ENCODE results near the gene MINDY3.

- TF ChIP-seq MYNN (tag by site-specific recombination; IDR thresholded peaks at IDR 0.05; ENCODE audit: borderline replicate concordance) = no peak
- TF ChIP-seq ZNF391 (tag by site-specific recombination; IDR thresholded peaks at IDR 0.05; ENCODE audit: borderline replicate concordance, low read depth) = no peak
- TF ChIP-seq ZNF416 (tag by site-specific recombination; IDR thresholded peaks at IDR 0.05) = no peak
- no peak for TF ChIP-seq ZBTB21 (tag by site-specific recombination; IDR thresholded peaks at IDR 0.05)
- no peak for TF ChIP-seq ZBTB26 (tag by site-specific recombination; optimal IDR thresholded peaks at IDR 0.05)
- TF ChIP-seq, protein P1, sequence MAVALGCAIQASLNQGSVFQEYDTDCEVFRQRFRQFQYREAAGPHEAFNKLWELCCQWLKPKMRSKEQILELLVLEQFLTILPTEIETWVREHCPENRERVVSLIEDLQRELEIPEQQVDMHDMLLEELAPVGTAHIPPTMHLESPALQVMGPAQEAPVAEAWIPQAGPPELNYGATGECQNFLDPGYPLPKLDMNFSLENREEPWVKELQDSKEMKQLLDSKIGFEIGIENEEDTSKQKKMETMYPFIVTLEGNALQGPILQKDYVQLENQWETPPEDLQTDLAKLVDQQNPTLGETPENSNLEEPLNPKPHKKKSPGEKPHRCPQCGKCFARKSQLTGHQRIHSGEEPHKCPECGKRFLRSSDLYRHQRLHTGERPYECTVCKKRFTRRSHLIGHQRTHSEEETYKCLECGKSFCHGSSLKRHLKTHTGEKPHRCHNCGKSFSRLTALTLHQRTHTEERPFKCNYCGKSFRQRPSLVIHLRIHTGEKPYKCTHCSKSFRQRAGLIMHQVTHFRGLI (tag by site-specific recombination; IDR thresholded peaks at IDR 0.05) = no peak
- TF ChIP-seq, protein P2, sequence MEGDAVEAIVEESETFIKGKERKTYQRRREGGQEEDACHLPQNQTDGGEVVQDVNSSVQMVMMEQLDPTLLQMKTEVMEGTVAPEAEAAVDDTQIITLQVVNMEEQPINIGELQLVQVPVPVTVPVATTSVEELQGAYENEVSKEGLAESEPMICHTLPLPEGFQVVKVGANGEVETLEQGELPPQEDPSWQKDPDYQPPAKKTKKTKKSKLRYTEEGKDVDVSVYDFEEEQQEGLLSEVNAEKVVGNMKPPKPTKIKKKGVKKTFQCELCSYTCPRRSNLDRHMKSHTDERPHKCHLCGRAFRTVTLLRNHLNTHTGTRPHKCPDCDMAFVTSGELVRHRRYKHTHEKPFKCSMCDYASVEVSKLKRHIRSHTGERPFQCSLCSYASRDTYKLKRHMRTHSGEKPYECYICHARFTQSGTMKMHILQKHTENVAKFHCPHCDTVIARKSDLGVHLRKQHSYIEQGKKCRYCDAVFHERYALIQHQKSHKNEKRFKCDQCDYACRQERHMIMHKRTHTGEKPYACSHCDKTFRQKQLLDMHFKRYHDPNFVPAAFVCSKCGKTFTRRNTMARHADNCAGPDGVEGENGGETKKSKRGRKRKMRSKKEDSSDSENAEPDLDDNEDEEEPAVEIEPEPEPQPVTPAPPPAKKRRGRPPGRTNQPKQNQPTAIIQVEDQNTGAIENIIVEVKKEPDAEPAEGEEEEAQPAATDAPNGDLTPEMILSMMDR (tag by site-specific recombination; IDR thresholded peaks at IDR 0.05) = no peak
- no peak for TF ChIP-seq RBAK (tag by site-specific recombination; IDR thresholded peaks at IDR 0.05)
Measured at GRCh38 chr10:15842556-15843169, 17.6 kb downstream of the MINDY3 start.

All from HEK293 (cell line).